ENCODE results near the gene SORCS2.

GRCh38 chr4:7582313-7583097 lies 390.2 kb downstream of the SORCS2 start:
- TF ChIP-seq CTCF (optimal IDR thresholded peaks at IDR 0.05 in 1 of 3, IDR thresholded peaks at IDR 0.05 in 1 of 3, conservative IDR thresholded peaks at IDR 0.05 in 1 of 3; ENCODE audit: extremely low read depth in 1 of 3, insufficient read depth in 2 of 3, low read length in 3 of 3), result no peak
- TF ChIP-seq EZH2 (IDR thresholded peaks at IDR 0.05; ENCODE audit: low read length), result no peak

Measured in keratinocyte (primary cell).